Body of pancreas (tissue), 4 donors: ENCODE results near the gene SERPINA6. TPM values are rescaled to one million over a fixed set of nuclear protein-coding genes. Genes with fewer than 3 reads are reported as not detected.
"Not testable (repeated sequence)": the region's sequence is repeated elsewhere in the genome, so short reads cannot be mapped to it uniquely, and the experiment has no call there.

ENCODE experiments used
- ATAC-seq: fragments of 150-250 bp; one replicate; pipeline ENCODE4 v1.9.1; 2016
- DNase-seq, 4 donors: peaks; one replicate each; pipeline ENCODE4 v3.0.0-alpha.2; 2019
- H3K27ac ChIP-seq, 4 donors: fragments of 200-600 bp; sonication (generic); 1 replicate in 3 of 4; 2 replicates in 1 of 4; pipeline versions ENCODE4 v1.5.1 to v1.6.1; 2016 to 2019; ENCODE audit warnings: mild to moderate bottlenecking in 1 of 4, mixed read lengths in 1 of 4, moderate library complexity in 1 of 4
- H3K27me3 ChIP-seq, 2 donors: fragments of 200-600 bp; sonication (generic); one replicate each; pipeline ENCODE4 v1.6.0; 2016; ENCODE audit warnings: mild to moderate bottlenecking in 1 of 2
- H3K36me3 ChIP-seq, 2 donors: fragments of 200-600 bp; sonication (generic); replicated peaks in 1 of 2; 2 replicates each; pipeline ENCODE4 v1.5.1; 2016; ENCODE audit warnings: low read depth in 2 of 2; ENCODE audit not compliant: insufficient read depth in 1 of 2
- H3K4me1 ChIP-seq: fragments of 200-600 bp; sonication (generic); one replicate; pipeline ENCODE4 v1.6.0; 2016
- H3K4me3 ChIP-seq, 2 donors: fragments of 200-600 bp; sonication (generic); 1 replicate in 1 of 2; 2 replicates in 1 of 2; pipeline ENCODE4 v1.5.1; 2016 to 2019
- H3K9me3 ChIP-seq, 3 donors: fragments of 200-600 bp; sonication (generic); 1 replicate in 2 of 3; 2 replicates in 1 of 3; pipeline ENCODE4 v1.5.1; 2016
- CTCF ChIP-seq, 7 experiments: fragments of 450-650 bp in 4 of 7; fragments of 200-600 bp in 3 of 7; sonication (generic) in 3 of 7; IDR thresholded peaks; one replicate each; pipeline ENCODE4 v1.5.1; 2016 to 2019; ENCODE audit warnings: antibody characterized with exemption in 7 of 7
- POLR2A ChIP-seq, 3 donors: fragments of 450-650 bp; IDR thresholded peaks; one replicate each; pipeline ENCODE4 v1.6.1; 2016; ENCODE audit warnings: antibody characterized with exemption in 3 of 3, mild to moderate bottlenecking in 2 of 3
- WGBS, 2 donors: methylation state at CpG; one replicate each; pipeline ENCODE4 v1.1.5; 2017; 5-methylcytosine and 5-hydroxymethylcytosine counted together
- intact Hi-C: fragments of 100-400 bp; cut with DNase I; formaldehyde crosslinking; loops from one replicate; pipeline ENCODE4 v1.15.1; 2023
- total RNA-seq, 2 donors: library from RNA; depleted of rRNA; stranded (reverse); fragments of >200 nt; gene quantifications; one replicate each; pipeline ENCODE4 v1.1.0, GENCODE V29; 2016

Gene SERPINA6
- total RNA-seq, 2 donors from 2014 or later, result 6.5 to 10.9 TPM

DNA sequence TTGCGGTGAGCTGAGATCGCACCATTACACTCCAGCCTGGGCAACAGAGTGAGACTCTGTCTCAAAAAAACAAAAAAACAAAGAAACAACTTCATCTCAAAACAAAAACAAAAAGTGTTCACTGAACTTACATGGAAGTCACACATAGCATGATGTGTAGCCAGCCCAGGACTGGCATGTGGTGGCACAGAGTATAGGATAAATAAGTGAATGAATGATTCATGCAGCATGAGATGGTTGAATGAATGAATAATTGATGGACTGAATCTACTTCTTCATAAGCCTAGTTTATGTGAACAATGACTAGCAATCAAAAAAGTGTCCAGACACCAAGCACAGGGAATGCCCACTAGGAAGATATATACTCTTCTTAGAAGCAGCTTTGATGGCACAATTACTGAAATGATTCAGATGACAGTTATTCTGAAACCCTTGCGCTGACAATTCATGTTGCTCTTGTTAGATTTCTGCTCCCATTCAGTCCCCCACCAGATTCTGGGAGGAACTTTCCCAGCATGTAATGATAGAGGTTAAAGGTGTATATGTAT, 31.6 kb upstream of the SERPINA6 start:
- intact Hi-C loops, result no loop called here
- 88 to 95% methylated on average over 3 of the region's 3 CpGs for WGBS, 2 donors
- H3K4me3 ChIP-seq, result no peak overlapping the region
- no peak for TF ChIP-seq POLR2A (IDR thresholded peaks at IDR 0.05)
- TF ChIP-seq CTCF (IDR thresholded peaks at IDR 0.05), result no peak
- no peaks in the 10 kb centered on the region for H3K9me3 ChIP-seq
- peaks cover 5% of the 10 kb centered on the region for H3K4me1 ChIP-seq
- H3K27me3 ChIP-seq, result no peaks in the 10 kb centered on the region
- no peaks in the 10 kb centered on the region for H3K36me3 ChIP-seq
- H3K27ac ChIP-seq, result no peak overlapping the region
- no peak for ATAC-seq
- DNase-seq, result no peak

GRCh38 chr14:94354190-94354589, 31.1 kb upstream of the SERPINA6 start:
- DNase-seq, ATAC-seq: not testable (repeated sequence)
- 83 to 85% methylated on average over 8 of the region's 8 CpGs for WGBS, 2 donors

DNA sequence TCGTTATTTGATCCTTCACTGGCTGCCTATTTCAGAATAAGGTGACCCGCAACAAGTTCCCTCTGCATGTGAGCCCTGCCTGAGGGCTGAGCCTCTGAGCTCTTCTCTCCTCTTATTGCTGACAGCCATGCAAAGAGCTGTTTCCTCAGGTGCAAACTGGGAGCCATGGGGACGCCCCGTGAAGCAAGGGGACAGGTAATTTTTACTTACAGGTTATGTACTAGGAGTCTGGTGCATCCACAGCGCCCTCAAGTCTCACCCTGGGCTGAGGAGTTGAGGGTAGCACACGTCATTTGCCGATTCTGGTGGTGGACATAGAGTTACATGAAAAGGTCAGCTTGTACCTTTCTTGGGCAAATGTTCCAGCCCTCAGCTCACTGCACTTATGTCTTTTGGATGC, 26.1 kb upstream of the SERPINA6 start:
- 69% methylated on average over 7 of the region's 7 CpGs for WGBS, 2 donors
- no peak for ATAC-seq
- Histone ChIP-seq H3K27me3 (no peaks in the 10 kb centered on the region), H3K36me3 (no peaks in the 10 kb centered on the region), H3K27ac (no peak overlapping the region), H3K9me3 (no peaks in the 10 kb centered on the region), H3K4me1 (no peaks in the 10 kb centered on the region), H3K4me3 (no peak overlapping the region)
- intact Hi-C loops, result no loop called here
- no peak for DNase-seq
- no peak for TF ChIP-seq CTCF (IDR thresholded peaks at IDR 0.05)
- no peak for TF ChIP-seq POLR2A (IDR thresholded peaks at IDR 0.05)

More at GRCh38 chr14:94354190-94354589, 31.1 kb upstream of the SERPINA6 start:
- H3K4me3 ChIP-seq, H3K36me3 ChIP-seq, H3K4me1 ChIP-seq, H3K27ac ChIP-seq, H3K9me3 ChIP-seq, intact Hi-C loops, H3K27me3 ChIP-seq: not testable (repeated sequence)

DNA sequence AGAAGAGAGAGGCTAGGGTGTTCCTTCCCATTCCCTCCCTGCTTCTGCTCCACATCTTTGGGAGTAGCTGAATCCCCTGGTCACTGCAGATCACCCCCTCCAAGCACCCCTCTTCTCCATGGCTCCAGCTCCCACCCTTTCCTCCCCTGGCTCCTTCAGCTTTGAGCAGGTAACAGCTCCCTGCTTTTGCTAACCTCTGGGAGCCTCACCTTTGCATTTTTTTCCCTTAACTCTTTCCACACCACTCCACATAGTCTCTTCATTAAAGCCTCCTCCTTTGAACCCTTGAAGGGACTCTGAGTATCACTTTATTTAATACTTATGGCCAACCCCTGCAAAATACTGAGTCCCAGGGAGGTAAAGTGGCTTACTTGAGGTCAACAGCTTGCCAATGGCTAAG, 25.7 kb upstream of the SERPINA6 start:
- no peak for TF ChIP-seq POLR2A (IDR thresholded peaks at IDR 0.05)
- no peak for TF ChIP-seq CTCF (IDR thresholded peaks at IDR 0.05)
- Histone ChIP-seq H3K27ac (no peak overlapping the region), H3K4me1 (no peaks in the 10 kb centered on the region), H3K9me3 (no peaks in the 10 kb centered on the region), H3K36me3 (no peaks in the 10 kb centered on the region), H3K27me3 (no peaks in the 10 kb centered on the region), H3K4me3 (no peak overlapping the region)
- intact Hi-C loops, result no loop called here
- no peak for DNase-seq
- ATAC-seq, result no peak

DNA sequence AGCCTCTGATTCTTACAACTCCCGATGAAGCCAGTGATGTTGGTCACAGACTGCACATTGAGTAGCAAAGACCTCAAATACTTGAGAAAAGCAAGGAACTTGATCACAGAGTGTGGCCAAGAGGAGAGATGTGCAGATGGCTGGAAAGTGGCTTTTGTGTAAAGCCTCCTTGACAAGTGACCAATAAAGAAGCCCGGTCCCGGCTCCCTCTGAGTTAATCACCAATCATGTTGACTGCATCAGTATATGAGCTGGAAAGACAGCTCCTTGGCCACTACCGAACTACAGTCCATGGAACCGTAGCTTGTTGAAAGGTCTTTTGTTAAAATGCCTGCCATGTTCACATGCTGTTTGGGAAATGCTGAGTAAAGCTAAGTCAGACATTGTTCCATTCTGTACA, 23.7 kb upstream of the SERPINA6 start:
- peak overlapping the region in 2 of 4 donors; percentile 3 to 23 for H3K27ac ChIP-seq
- peaks cover 11% of the 10 kb centered on the region for H3K4me1 ChIP-seq
- H3K4me3 ChIP-seq, result no peak overlapping the region
- no peaks in the 10 kb centered on the region for H3K36me3 ChIP-seq
- ATAC-seq (no peak), DNase-seq (no peak)
- WGBS, 2 donors, result 55 to 65% methylated on average over 5 of the region's 5 CpGs
- no peak for TF ChIP-seq CTCF (IDR thresholded peaks at IDR 0.05)
- no peaks in the 10 kb centered on the region for H3K27me3 ChIP-seq
- intact Hi-C loops, result no loop called here
- no peaks in the 10 kb centered on the region for H3K9me3 ChIP-seq

DNA sequence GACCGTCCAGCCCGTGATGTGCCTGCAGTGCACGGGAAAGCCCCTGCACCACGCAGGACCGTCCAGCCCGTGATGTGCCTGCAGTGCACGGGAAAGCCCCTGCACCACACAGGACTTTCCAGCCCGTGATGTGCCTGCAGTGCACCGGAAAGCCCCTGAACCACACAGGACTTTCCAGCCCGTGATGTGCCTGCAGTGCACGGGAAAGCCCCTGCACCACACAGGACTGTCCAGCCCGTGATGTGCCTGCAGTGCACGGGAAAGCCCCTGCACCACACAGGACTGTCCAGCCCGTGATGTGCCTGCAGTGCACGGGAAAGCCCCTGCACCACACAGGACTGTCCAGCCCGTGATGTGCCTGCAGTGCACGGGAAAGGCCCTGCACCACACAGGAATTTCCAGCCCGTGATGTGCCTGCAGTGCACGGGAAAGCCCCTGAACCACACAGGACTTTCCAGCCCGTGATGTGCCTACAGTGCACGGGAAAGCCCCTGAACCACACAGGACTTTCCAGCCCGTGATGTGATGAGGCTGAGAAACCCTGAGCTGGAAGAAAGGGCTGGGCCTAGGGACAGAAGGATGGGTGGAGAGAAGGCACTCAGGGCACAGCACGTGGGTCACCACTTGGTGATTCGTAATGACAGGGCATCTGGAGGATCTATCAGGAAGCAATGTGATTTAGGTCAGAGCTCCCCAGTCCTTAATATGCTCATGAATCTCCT, 23.1 kb upstream of the SERPINA6 start:
- H3K4me3 ChIP-seq, H3K27me3 ChIP-seq, intact Hi-C loops, H3K36me3 ChIP-seq, ATAC-seq, H3K9me3 ChIP-seq: not testable (repeated sequence)
- peak in 1 of 4 donors; percentile 12 for DNase-seq
- Histone ChIP-seq H3K4me1 (peaks cover 13% of the 10 kb centered on the region), H3K27ac (peak overlapping the region in 2 of 4 donors; percentile 3 to 23)
- WGBS, 2 donors, result 21 to 47% methylated on average over 3 to 24 of the region's 24 CpGs
